Astrocyte (in vitro differentiated cells and primary cell): ENCODE results near the gene RASSF5. TPM values are rescaled to one million over a fixed set of nuclear protein-coding genes. Genes with fewer than 3 reads are reported as not detected.

Experiments
- DNase-seq: peaks from one replicate; pipeline ENCODE4 v3.0.0-alpha.2; 2010; ENCODE audit warnings: low read depth
- FAIRE-seq: peaks from 2 replicates; lab custom pipeline; 2011; peaks lifted over from hg19 to GRCh38; lab: Jason Lieb, UNC
- H2AFZ ChIP-seq: 2 replicates; pipeline ENCODE4 v1.6.0; 2012; ENCODE audit warnings: low read depth, low read length, inconsistent platforms
- H3K27ac ChIP-seq: 2 replicates; pipeline ENCODE4 v1.5.1; 2011; ENCODE audit warnings: low read depth, low read length, inconsistent platforms
- H3K27me3 ChIP-seq: 2 replicates; pipeline ENCODE4 v1.6.0; 2011; ENCODE audit warnings: low read length, inconsistent platforms; ENCODE audit not compliant: insufficient read depth
- H3K36me3 ChIP-seq: 2 replicates; pipeline ENCODE4 v1.5.1; 2011; ENCODE audit warnings: low read length, inconsistent platforms; ENCODE audit not compliant: insufficient read depth
- H3K4me1 ChIP-seq: 2 replicates; pipeline ENCODE4 v1.5.1; 2011; ENCODE audit warnings: low read length, inconsistent platforms; ENCODE audit not compliant: insufficient read depth
- H3K4me2 ChIP-seq: 2 replicates; pipeline ENCODE4 v1.6.0; 2012; ENCODE audit warnings: low read length, inconsistent platforms
- H3K4me3 ChIP-seq: 2 replicates; pipeline ENCODE4 v1.5.1; 2011; ENCODE audit warnings: low read depth, mild to moderate bottlenecking, low read length, inconsistent platforms; ENCODE audit not compliant: insufficient read depth
- H3K79me2 ChIP-seq: 2 replicates; pipeline ENCODE4 v1.6.0; 2012; ENCODE audit warnings: mild to moderate bottlenecking, low read length, inconsistent platforms; ENCODE audit not compliant: insufficient read depth
- H3K9ac ChIP-seq: 2 replicates; pipeline ENCODE4 v1.6.0; 2012; ENCODE audit warnings: mild to moderate bottlenecking, low read length, inconsistent platforms
- H3K9me3 ChIP-seq: 2 replicates; pipeline ENCODE4 v1.5.1; 2012; ENCODE audit warnings: low read depth, mild to moderate bottlenecking, low read length, inconsistent platforms; ENCODE audit not compliant: insufficient read depth
- H4K20me1 ChIP-seq: 2 replicates; pipeline ENCODE4 v1.6.0; 2012; ENCODE audit warnings: low read length, inconsistent platforms; ENCODE audit not compliant: insufficient read depth
- H3K27ac Mint-ChIP-seq: one replicate; pipeline ENCODE4 v1.8.0; 2021; ENCODE audit warnings: mild to moderate bottlenecking, mixed read lengths; ENCODE audit not compliant: unreplicated experiment
- H3K27me3 Mint-ChIP-seq: one replicate; pipeline ENCODE4 v1.8.0; 2021; ENCODE audit warnings: low read depth, mixed read lengths; ENCODE audit not compliant: unreplicated experiment
- H3K36me3 Mint-ChIP-seq: one replicate; pipeline ENCODE4 v1.8.0; 2021; ENCODE audit warnings: low read depth, mixed read lengths; ENCODE audit not compliant: unreplicated experiment
- H3K4me1 Mint-ChIP-seq: one replicate; pipeline ENCODE4 v1.8.0; 2021; ENCODE audit warnings: low read depth, mixed read lengths; ENCODE audit not compliant: unreplicated experiment
- H3K4me3 Mint-ChIP-seq: one replicate; pipeline ENCODE4 v1.8.0; 2021; ENCODE audit warnings: mild to moderate bottlenecking, moderate library complexity, mixed read lengths; ENCODE audit not compliant: unreplicated experiment
- H3K9me3 Mint-ChIP-seq: one replicate; pipeline ENCODE4 v1.8.0; 2021; ENCODE audit warnings: mild to moderate bottlenecking, mixed read lengths; ENCODE audit not compliant: unreplicated experiment
- EZH2 ChIP-seq: IDR thresholded peaks from 2 replicates; pipeline ENCODE4 v1.6.1; 2012; ENCODE audit warnings: mild to moderate bottlenecking, low read length, inconsistent platforms; ENCODE audit not compliant: insufficient read depth
- total RNA-seq: library from RNA; stranded (reverse); gene quantifications from 2 replicates; pipeline ENCODE4 v1.2.1, GENCODE V29; 2021
- TF ChIP-seq, protein P1 (sequence below): IDR thresholded peaks from 2 replicates; pipeline ENCODE4 v1.5.1; 2011; ENCODE audit warnings: low read depth, mild to moderate bottlenecking, inconsistent platforms, low read length, moderate library complexity; ENCODE audit not compliant: insufficient read depth

RASSF5 gene
- total RNA-seq, 1 donor from 2014 or later: 0.43 TPM

DNA sequence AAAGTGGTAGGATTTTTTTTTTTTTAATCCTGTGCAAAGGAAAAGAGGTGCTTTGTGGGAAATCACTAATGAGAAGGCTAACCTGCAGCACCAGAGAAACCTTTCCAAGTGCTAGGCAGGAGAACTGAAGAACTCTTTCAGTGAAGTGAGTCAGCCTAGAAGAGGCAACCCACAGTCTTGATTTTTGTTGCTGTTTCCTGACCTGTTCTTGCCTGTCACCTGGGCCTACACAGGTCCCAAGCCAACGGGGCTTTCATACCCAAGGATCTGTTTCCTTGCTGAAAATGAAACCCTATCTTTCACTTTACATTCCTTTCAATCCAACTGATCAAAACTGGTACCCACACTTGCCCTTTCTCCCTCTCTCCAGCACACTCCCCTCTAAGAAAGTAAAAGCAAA lies 44.2 kb upstream of the RASSF5 start:
- no peak for FAIRE-seq
- peak overlapping the region; percentile 26 for H3K27ac Mint-ChIP-seq
- H3K9me3 ChIP-seq: no peaks in the 10 kb centered on the region
- H3K9ac ChIP-seq: no peak overlapping the region
- DNase-seq: no peak
- no peak overlapping the region for H2AFZ ChIP-seq
- no peak overlapping the region for H3K4me2 ChIP-seq
- H4K20me1 ChIP-seq: no peaks in the 10 kb centered on the region
- H3K4me1 Mint-ChIP-seq: peaks cover 18% of the 10 kb centered on the region
- peaks cover 26% of the 10 kb centered on the region for H3K36me3 Mint-ChIP-seq
- no peaks in the 10 kb centered on the region for H3K27me3 ChIP-seq
- no peak overlapping the region for H3K27ac ChIP-seq
- H3K36me3 ChIP-seq: peaks cover 5% of the 10 kb centered on the region
- peaks cover 11% of the 10 kb centered on the region for H3K4me1 ChIP-seq
- no peak overlapping the region for H3K4me3 Mint-ChIP-seq
- no peaks in the 10 kb centered on the region for H3K79me2 ChIP-seq
- TF ChIP-seq, protein P1, sequence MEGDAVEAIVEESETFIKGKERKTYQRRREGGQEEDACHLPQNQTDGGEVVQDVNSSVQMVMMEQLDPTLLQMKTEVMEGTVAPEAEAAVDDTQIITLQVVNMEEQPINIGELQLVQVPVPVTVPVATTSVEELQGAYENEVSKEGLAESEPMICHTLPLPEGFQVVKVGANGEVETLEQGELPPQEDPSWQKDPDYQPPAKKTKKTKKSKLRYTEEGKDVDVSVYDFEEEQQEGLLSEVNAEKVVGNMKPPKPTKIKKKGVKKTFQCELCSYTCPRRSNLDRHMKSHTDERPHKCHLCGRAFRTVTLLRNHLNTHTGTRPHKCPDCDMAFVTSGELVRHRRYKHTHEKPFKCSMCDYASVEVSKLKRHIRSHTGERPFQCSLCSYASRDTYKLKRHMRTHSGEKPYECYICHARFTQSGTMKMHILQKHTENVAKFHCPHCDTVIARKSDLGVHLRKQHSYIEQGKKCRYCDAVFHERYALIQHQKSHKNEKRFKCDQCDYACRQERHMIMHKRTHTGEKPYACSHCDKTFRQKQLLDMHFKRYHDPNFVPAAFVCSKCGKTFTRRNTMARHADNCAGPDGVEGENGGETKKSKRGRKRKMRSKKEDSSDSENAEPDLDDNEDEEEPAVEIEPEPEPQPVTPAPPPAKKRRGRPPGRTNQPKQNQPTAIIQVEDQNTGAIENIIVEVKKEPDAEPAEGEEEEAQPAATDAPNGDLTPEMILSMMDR: no peak
- TF ChIP-seq EZH2: no peak
- no peaks in the 10 kb centered on the region for H3K9me3 Mint-ChIP-seq
- no peak overlapping the region for H3K4me3 ChIP-seq
- H3K27me3 Mint-ChIP-seq: no peaks in the 10 kb centered on the region

DNA sequence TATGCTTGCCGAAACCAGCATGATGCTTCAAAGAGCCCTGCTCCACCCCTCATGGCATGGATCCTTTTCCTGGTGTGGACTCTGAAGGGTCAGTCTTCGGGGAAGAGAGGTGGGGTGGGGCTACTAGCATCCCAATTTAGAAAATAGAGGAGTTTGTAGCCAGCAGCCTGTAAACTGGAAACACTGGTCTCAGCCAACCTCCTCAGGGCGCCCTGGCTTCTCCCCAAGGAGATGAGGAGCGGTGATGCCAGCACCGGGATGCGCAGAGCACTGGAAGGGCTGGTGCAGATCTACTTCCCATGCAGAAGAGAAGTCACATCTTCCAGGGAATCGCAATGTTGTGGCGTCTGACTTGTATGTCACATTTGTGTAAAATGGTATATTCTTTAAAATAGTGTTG lies 43.4 kb upstream of the RASSF5 start:
- no peaks in the 10 kb centered on the region for H3K9me3 Mint-ChIP-seq
- no peak overlapping the region for H3K27ac ChIP-seq

DNA sequence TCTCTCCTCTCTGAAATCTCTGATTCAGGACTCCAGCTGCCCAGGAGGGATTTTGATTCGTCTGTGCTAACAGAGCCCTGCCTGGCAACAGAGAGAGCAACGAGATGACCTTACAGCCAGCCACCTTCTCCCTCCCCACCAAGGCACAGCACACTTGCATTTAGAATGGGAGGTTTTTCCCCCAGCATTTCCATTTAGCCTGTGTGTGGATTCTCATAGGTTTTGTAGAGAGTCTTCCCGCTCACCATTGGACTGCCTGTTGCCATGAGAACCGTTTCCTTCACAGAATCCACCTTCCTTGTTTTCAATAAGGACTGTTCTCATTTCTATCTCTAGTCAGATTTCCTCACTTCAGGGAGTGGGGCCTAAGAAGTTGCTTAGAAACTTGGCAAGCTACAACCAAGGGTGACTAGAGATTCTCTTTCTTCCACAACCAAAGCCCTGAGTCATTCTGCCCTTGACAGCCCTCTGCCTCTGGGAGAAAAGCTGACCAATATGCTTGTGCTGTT lies 42.8 kb upstream of the RASSF5 start:
- DNase-seq: peak; percentile 93

More for the DNA sequence above, 43.4 kb upstream of the RASSF5 start:
- H3K9ac ChIP-seq: no peak overlapping the region
- Mint-ChIP-seq H3K36me3 (peaks cover 18% of the 10 kb centered on the region), H3K27ac (no peak overlapping the region), H3K4me3 (no peak overlapping the region), H3K4me1 (peaks cover 18% of the 10 kb centered on the region), H3K27me3 (no peaks in the 10 kb centered on the region)
- no peaks in the 10 kb centered on the region for H3K79me2 ChIP-seq
- no peak overlapping the region for H3K4me3 ChIP-seq
- no peaks in the 10 kb centered on the region for H3K27me3 ChIP-seq
- peaks cover 11% of the 10 kb centered on the region for H3K4me1 ChIP-seq
- H4K20me1 ChIP-seq: no peaks in the 10 kb centered on the region
- DNase-seq (no peak), FAIRE-seq (no peak)
- no peaks in the 10 kb centered on the region for H3K9me3 ChIP-seq
- H3K36me3 ChIP-seq: peaks cover 2% of the 10 kb centered on the region
- no peak overlapping the region for H2AFZ ChIP-seq
- TF ChIP-seq EZH2: no peak
- TF ChIP-seq, protein P1: no peak
- H3K4me2 ChIP-seq: no peak overlapping the region

More for the DNA sequence above, 42.8 kb upstream of the RASSF5 start:
- peak overlapping the region; percentile 73 for H3K27ac Mint-ChIP-seq
- Histone ChIP-seq H3K9me3 (no peaks in the 10 kb centered on the region), H3K4me3 (no peak overlapping the region), H3K9ac (peak overlapping the region; percentile 27), H3K4me2 (peak overlapping the region; percentile 14), H3K4me1 (peaks cover 16% of the 10 kb centered on the region), H3K27me3 (no peaks in the 10 kb centered on the region), H3K36me3 (no peaks in the 10 kb centered on the region), H3K79me2 (no peaks in the 10 kb centered on the region), H3K27ac (peak overlapping the region; percentile 32), H4K20me1 (no peaks in the 10 kb centered on the region), H2AFZ (no peak overlapping the region)
- peaks cover 18% of the 10 kb centered on the region for H3K4me1 Mint-ChIP-seq
- no peaks in the 10 kb centered on the region for H3K27me3 Mint-ChIP-seq
- no peak for FAIRE-seq
- no peaks in the 10 kb centered on the region for H3K9me3 Mint-ChIP-seq
- peak overlapping the region; percentile 29 for H3K4me3 Mint-ChIP-seq
- H3K36me3 Mint-ChIP-seq: peaks cover 17% of the 10 kb centered on the region
- TF ChIP-seq, protein P1: no peak
- TF ChIP-seq EZH2: no peak
